Measurements from ENCODE around the gene TPST2.

DNA sequence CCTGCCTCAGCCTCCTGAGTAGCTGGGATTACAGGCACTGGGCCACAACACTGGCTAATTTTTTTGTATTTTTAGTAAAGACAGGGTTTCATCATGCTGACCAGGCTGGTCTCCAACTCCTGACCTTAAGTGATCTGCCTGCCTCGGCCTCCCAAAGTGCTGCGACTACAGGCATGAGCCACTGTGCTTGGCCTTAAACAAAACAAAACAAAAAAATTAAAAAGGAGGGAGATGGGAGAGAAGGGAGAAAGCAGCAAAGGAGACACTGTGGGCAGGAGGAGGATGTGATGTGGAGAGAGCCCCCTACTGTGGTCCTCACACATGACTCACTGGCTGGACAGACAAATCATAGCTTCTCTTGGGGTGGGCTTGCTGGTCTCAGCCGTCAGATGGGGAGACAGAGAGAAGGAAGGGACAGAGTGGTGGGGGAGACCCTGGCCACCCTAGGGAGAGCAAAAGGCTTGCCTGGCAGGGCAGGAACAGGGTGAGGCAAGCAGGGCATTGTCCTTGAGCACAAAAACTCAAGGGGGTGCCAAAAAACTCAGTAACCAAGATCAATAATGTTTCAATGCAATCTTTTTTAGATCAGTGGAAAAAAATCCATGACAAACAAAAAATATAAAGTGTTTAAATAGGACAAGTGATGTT lies 31.6 kb downstream of the TPST2 start:
- TF ChIP-seq, protein P1, sequence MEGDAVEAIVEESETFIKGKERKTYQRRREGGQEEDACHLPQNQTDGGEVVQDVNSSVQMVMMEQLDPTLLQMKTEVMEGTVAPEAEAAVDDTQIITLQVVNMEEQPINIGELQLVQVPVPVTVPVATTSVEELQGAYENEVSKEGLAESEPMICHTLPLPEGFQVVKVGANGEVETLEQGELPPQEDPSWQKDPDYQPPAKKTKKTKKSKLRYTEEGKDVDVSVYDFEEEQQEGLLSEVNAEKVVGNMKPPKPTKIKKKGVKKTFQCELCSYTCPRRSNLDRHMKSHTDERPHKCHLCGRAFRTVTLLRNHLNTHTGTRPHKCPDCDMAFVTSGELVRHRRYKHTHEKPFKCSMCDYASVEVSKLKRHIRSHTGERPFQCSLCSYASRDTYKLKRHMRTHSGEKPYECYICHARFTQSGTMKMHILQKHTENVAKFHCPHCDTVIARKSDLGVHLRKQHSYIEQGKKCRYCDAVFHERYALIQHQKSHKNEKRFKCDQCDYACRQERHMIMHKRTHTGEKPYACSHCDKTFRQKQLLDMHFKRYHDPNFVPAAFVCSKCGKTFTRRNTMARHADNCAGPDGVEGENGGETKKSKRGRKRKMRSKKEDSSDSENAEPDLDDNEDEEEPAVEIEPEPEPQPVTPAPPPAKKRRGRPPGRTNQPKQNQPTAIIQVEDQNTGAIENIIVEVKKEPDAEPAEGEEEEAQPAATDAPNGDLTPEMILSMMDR (conservative IDR thresholded peaks at IDR 0.05 in 1 of 2, IDR thresholded peaks at IDR 0.05 in 1 of 2; ENCODE audit: extremely low read depth in 1 of 2, insufficient read depth in 1 of 2, low read depth in 1 of 2, low read length in 2 of 2), result no peak
- TF ChIP-seq EZH2 (IDR thresholded peaks at IDR 0.05; ENCODE audit: borderline replicate concordance, low read length), result no peak

Data from mammary epithelial cell (primary cell).